Epithelial cell of proximal tubule (primary cell): ENCODE data around the gene SH2D6. TPM values are rescaled to one million over a fixed set of nuclear protein-coding genes. Genes with fewer than 3 reads are reported as not detected.

Experiments used
- DNase-seq: peaks from one replicate; pipeline ENCODE4 v3.0.0-alpha.2; 2011; ENCODE audit warnings: low read depth
- H3K4me3 ChIP-seq: 2 replicates; pipeline ENCODE4 v1.5.1; 2011; ENCODE audit warnings: low read depth, mild to moderate bottlenecking, low read length
- total RNA-seq: library from RNA; depleted of rRNA; stranded (reverse); fragments of >200 nt; gene quantifications from 2 replicates; pipeline ENCODE4 v1.2.3, GENCODE V29; 2015
- TF ChIP-seq, protein P1 (sequence below): conservative IDR thresholded peaks from 2 replicates; pipeline ENCODE4 v1.5.1; 2012; ENCODE audit warnings: low read depth, mild to moderate bottlenecking, low read length

Gene SH2D6
- total RNA-seq, 1 donor from 2014 or later: not detected

DNA sequence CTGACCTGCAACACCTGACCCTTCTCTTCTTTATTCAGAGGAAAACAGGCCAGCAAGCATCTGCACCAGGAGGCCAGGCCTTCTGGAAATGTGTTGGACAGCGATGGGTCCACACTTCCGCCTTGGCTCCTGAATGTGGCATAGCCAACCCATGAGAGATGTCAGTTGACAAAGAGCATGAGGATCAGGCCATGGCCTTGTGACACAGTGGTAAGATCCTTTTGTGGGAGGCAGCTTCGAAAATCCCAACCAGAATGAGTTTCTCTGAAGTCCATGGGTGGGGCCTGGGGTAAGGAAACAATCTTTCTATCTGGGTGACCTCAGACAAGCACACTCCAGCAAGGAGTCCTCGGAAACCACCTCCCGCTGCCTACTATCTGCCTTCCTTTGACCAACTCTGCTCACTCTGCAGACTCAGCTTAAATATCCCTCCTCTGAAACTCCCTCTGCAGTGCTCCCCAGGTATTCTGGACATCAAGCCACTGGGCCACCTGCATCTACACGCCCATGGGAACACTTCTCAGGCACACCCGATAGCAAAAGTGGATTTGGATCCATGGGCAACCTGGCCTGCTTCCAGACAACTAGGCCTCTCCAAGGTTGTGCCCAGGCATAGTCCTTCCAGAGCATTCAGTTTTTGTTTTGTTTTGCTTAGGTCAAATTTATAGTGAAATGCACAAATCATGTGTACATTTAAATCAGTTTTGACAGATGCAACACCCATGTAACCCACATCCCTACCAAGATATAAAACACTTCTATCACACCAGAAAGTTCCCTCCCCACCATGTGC, 3.6 kb upstream of the SH2D6 start:
- H3K4me3 ChIP-seq: no peak overlapping the region
- TF ChIP-seq, protein P1, sequence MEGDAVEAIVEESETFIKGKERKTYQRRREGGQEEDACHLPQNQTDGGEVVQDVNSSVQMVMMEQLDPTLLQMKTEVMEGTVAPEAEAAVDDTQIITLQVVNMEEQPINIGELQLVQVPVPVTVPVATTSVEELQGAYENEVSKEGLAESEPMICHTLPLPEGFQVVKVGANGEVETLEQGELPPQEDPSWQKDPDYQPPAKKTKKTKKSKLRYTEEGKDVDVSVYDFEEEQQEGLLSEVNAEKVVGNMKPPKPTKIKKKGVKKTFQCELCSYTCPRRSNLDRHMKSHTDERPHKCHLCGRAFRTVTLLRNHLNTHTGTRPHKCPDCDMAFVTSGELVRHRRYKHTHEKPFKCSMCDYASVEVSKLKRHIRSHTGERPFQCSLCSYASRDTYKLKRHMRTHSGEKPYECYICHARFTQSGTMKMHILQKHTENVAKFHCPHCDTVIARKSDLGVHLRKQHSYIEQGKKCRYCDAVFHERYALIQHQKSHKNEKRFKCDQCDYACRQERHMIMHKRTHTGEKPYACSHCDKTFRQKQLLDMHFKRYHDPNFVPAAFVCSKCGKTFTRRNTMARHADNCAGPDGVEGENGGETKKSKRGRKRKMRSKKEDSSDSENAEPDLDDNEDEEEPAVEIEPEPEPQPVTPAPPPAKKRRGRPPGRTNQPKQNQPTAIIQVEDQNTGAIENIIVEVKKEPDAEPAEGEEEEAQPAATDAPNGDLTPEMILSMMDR: no peak

DNA sequence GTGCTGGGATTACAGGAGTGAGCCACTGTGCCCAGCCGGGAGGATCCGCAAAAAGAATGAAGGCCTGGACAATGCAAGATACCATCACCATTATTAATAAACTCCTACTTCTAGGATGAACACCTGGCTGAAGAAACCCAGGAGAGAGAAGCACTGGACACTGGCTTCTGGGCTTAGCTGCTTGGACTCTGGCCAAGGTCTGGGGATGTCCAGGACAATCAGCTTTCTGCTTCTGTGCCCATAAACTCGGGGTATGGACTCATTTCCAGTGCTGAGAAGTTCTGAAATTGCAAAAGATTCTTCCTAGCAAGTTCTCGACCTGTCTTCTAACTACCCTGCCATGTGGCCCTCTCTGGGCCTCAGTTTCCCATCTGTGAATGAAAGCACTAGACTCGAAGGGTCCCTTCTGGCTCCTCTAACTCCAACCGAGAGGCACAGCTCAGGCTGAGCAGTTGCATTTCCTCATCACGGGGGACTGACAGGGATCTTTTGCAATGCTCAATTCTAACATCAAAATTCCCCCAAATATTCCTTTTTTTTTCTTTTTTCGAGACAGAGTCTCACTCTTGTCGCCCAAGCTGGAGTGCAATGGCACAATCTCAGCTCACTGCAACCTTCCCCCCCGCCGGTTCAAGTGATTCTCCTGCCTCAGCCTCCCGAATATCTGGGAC, 2.4 kb upstream of the SH2D6 start:
- DNase-seq: no peak
- TF ChIP-seq, protein P1: no peak
- H3K4me3 ChIP-seq: no peak overlapping the region

More for the DNA sequence above, 3.6 kb upstream of the SH2D6 start:
- DNase-seq: no peak

DNA sequence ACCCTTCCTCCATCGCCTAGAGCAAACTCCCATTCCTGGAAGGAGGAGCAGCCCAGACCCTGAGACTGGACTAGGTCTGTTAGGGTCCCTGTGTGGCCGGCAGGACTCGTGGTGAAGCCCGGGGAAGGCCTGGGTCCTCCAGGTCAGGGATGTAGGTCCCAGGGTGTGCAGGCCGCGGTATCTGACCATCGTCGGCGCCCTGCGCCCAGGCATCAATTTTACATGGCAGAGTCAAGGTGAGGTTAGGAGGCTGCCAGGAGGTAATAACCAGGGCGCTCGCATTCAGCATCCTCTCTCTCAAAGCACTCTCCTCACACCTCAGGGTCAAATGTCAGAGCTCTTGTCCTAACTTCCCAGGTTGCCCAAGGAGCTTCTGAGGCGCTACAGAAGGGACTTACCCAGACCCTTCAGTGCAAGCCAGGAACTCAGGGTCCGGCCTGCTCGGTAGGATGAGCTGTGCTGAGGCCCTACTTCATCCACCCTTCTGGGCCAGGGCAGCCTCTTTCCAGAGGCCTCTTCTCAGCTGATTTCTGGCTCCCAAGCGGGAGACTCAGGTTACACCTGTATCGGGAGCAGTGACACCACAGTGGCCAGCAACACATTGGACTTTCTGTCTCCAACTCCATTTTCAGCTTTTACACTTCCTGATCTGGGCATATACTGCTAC, 628 bp downstream of the SH2D6 start:
- TF ChIP-seq, protein P1: no peak
- no peak for DNase-seq
- H3K4me3 ChIP-seq: peak overlapping the region; percentile 85

DNA sequence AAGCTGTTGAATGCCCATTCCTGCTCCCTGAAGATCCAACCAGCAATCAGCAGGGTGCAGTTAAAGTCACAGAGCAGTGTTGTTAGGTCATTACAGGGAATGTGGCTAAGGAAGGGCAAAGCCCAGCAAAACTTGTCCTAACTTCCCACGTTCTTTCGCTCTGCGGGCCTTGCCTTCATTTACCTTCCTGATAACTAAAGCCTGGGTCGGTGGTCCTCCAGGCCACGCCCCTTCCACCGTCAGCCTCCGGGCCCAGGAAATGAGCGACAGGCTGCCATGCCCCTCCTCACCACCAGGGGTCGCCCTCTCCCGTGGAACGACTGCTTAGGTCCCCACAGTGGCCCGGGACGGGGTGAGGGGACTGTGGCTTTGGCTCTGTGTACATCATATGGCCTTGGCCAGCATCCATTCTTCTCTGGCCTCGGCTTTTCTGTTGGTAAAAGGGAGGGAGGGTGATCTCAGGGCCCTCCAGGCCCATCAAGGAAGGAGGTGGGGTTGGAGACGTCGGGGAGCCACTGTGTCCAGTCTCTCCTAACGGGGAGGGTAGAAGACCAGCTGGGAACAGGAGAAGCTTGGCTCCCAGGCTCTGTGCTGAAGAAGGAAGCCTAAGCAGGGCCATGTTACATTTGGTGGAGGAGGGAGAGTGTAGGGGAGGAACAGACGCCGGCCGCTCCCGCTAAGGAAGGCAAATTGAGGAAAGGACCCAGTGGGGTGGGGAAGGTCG, 2.2 kb downstream of the SH2D6 start:
- TF ChIP-seq, protein P1: peak; percentile 88
- H3K4me3 ChIP-seq: peak overlapping the region; percentile 32
- DNase-seq: no peak

DNA sequence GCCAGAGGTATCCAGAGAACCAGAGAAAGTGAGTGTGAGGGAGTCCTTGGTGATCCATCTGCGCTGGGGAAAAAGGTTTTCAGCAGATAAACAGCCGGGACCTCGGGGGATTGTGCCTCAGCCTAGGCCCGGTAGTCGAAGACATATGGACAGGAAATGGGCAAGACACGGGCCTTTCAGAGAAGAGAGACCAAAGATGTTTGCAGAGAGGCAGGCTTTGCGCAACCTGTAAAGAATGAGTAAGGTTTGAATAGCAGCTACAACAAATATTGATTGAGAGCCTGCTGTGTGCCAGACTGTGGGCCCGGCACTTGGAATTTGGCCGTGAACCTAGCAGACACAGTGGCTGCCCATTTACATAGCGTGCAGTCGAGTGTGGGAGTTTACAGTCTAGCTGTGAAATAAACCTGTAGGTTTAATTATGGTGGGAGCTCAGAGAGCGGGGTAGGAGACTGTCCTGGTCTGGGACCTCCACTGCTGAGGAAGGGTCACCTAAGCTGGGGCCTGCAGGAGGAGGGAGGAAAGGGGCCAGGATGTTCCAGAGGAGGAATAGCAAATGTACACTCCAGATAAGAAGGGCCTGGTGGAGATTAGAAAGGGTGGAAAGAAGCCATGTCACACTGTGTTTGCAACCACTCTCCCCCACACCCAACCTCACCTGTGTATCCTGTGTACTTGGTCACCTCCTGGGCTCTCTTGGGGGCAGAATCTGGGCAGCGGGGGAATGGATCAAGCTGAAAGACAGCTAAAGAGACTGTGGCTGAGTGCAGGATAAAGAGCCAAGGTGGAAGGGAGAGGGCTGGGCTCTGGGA, 3.0 kb downstream of the SH2D6 start:
- H3K4me3 ChIP-seq: no peak overlapping the region
- TF ChIP-seq, protein P1: no peak
- no peak for DNase-seq

DNA sequence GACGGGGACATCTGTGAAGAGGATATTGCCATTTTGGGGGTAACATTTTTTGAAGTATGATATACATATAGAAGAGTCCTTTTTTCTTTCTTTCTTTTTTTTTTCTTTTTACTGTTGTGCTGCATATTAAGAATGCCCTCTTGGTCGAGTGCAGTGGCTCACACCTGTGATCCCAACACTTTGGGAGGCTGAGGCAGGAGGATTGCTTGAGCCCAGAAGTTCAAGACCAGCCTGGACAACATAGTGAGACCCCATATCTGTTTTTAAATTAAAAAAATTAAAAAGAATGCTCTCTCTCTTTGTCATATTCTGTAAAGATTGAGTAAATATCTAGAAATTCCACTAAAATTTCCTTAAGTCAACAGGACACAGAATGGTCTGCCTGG, 3.6 kb downstream of the SH2D6 start:
- H3K4me3 ChIP-seq: no peak overlapping the region
- TF ChIP-seq, protein P1: no peak
- DNase-seq: no peak
